ENCODE data around the gene CWC27. TPM values are rescaled to one million over a fixed set of nuclear protein-coding genes. Genes with fewer than 3 reads are reported as not detected.
"Not testable (repeated sequence)": the region's sequence is repeated elsewhere in the genome, so short reads cannot be mapped to it uniquely, and the experiment has no call there.

CWC27 gene
- total RNA-seq, 2 donors from 2014 or later = 9.1 to 12.1 TPM

DNA sequence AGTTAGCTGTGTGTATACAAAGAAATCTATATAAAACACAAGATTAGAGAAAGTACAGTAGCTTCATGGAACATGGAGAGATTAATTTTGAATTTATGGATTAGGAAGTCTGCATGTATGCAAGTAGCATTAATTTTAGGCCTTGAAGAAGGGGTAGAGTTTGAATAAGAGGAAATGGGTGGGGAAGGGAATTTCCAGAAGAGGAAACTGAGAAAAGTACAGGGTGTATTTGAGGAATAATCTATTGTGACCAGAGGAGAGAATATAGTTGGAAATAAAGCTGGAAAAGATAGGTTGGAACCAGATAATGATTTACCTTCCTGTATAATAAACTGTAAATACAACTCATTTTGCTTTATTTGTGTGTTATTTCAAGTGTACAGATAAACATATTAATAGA is 53.6 kb downstream of the CWC27 start:
- no peak for DNase-seq (ENCODE audit: low spot score)
- Histone ChIP-seq H3K9me3 (no peaks in the 10 kb centered on the region), H3K4me3 (no peak overlapping the region), H3K4me1 (peaks cover 0 to 9% of the 10 kb centered on the region in 2 donors), H3K36me3 (no peaks in the 10 kb centered on the region), H3K27me3 (no peaks in the 10 kb centered on the region), H3K27ac (peak overlapping the region in 1 of 2 donors; percentile 30)
- TF ChIP-seq, protein P1, sequence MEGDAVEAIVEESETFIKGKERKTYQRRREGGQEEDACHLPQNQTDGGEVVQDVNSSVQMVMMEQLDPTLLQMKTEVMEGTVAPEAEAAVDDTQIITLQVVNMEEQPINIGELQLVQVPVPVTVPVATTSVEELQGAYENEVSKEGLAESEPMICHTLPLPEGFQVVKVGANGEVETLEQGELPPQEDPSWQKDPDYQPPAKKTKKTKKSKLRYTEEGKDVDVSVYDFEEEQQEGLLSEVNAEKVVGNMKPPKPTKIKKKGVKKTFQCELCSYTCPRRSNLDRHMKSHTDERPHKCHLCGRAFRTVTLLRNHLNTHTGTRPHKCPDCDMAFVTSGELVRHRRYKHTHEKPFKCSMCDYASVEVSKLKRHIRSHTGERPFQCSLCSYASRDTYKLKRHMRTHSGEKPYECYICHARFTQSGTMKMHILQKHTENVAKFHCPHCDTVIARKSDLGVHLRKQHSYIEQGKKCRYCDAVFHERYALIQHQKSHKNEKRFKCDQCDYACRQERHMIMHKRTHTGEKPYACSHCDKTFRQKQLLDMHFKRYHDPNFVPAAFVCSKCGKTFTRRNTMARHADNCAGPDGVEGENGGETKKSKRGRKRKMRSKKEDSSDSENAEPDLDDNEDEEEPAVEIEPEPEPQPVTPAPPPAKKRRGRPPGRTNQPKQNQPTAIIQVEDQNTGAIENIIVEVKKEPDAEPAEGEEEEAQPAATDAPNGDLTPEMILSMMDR (IDR thresholded peaks at IDR 0.05) = no peak

DNA sequence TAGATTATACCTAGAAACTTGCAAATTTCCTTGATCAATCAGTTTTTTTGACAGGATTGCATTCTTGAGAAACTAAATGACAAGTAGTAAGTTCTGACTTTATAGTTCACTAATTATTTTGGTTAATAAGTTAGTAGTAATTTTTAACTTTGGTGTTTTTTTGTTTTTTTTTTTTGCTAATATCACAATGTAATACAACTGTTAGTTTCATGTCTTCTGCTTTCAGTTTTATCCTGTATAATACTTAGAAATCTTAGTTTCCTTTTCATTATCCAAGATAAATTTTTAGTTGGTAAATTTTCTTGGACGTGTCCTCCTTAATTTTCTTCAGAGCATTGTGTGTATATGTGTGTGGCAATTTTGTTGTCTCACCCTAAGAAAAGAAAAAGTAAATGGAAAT is 57.8 kb downstream of the CWC27 start:
- no peak overlapping the region for H3K4me3 ChIP-seq
- no peaks in the 10 kb centered on the region for H3K27me3 ChIP-seq
- peaks cover 0 to 9% of the 10 kb centered on the region in 2 donors for H3K4me1 ChIP-seq
- TF ChIP-seq, protein P1 (IDR thresholded peaks at IDR 0.05) = no peak
- no peak for DNase-seq (ENCODE audit: low spot score)
- no peaks in the 10 kb centered on the region for H3K36me3 ChIP-seq
- H3K27ac ChIP-seq = no peak overlapping the region
- no peaks in the 10 kb centered on the region for H3K9me3 ChIP-seq

DNA sequence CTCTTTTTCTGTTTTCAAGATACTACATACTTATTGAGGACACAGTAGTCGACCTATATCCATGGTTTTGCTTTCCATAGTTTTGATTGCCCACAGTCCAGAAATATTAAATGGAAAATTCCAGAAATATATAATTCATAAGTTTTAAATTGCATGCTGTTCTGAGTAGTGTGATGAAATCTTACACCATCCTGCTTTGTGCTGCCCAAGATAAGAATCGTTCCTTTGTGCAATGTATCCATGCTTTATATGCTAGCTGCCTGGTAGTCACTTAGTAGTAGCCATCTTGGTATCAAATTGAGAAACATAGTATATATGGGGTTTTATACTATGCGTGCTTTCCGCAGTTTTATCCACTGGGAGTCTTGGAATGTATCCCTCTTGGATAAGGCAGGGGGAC is 59.0 kb downstream of the CWC27 start:
- Histone ChIP-seq H3K4me1 (no peaks in the 10 kb centered on the region), H3K36me3 (no peaks in the 10 kb centered on the region), H3K27ac (no peak overlapping the region), H3K4me3 (no peak overlapping the region), H3K27me3 (no peaks in the 10 kb centered on the region), H3K9me3 (no peaks in the 10 kb centered on the region)
- TF ChIP-seq, protein P1 (IDR thresholded peaks at IDR 0.05) = no peak
- DNase-seq (ENCODE audit: low spot score) = no peak

DNA sequence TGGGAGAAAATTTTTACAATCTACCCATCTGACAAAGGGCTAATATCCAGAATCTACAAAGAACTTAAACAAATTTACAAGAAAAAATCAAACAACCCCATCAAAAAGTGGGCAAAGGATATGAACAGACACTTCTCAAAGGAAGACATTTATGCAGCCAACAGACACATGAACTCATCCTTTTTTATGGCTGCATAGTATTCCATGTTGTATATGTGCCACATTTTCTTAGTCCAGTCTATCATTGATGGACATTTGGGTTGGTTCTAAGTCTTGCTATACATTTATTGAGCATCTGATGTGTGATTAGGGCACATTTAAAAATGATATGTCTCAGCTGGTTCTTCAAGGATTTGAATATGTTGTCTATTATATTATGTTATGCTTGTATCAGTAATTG is 61.9 kb downstream of the CWC27 start:
- H3K36me3 ChIP-seq; H3K4me3 ChIP-seq; H3K27ac ChIP-seq; DNase-seq (ENCODE audit: low spot score); H3K27me3 ChIP-seq; H3K9me3 ChIP-seq; H3K4me1 ChIP-seq: not testable (repeated sequence)

DNA sequence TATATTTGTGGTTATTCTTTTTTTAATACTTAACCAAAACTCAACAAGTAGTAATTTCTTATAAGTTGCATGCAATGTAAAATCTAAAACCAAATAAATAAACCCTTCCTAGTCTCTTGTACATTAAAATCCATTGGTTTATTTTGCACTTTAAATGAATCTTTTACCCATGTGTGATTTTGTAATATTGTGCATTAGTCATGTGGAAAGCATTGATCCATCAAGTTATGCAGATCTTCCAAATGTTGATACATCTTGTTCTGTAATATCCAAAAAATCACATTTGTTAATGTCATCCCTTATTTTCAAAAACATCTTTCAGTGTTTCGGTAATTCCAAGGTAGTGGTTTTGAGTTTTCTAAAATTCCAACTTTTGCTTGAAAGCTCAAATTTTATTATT is 63.3 kb downstream of the CWC27 start:
- TF ChIP-seq, protein P1 (IDR thresholded peaks at IDR 0.05) = no peak
- H3K4me1 ChIP-seq = peaks cover 0 to 14% of the 10 kb centered on the region in 2 donors
- no peaks in the 10 kb centered on the region for H3K27me3 ChIP-seq
- H3K4me3 ChIP-seq = no peak overlapping the region
- no peaks in the 10 kb centered on the region for H3K36me3 ChIP-seq
- no peaks in the 10 kb centered on the region for H3K9me3 ChIP-seq
- no peak overlapping the region for H3K27ac ChIP-seq
- DNase-seq (ENCODE audit: low spot score) = no peak

DNA sequence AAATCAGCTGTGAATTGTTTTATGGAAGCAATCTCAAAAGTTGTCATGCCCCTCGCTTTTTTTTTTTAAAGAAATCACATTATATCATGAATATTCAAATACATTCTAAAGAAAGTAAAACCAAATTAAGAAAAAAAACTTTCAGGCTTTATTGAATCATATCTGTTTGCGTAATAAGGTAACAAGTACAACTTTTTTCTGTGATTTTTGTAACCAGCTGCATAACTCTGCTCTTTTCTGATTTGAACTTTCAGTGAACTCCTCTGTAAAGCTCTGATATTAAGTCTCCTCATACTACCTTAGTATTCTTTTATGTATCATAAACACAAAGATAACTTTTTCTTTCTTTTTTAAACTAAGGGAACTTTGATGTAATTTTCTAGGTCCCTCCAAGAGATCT is 65.3 kb downstream of the CWC27 start:
- DNase-seq (ENCODE audit: low spot score) = no peak
- H3K27me3 ChIP-seq = no peaks in the 10 kb centered on the region
- no peaks in the 10 kb centered on the region for H3K9me3 ChIP-seq
- no peaks in the 10 kb centered on the region for H3K36me3 ChIP-seq
- H3K4me3 ChIP-seq = no peak overlapping the region
- no peak overlapping the region for H3K27ac ChIP-seq
- peaks cover 0 to 14% of the 10 kb centered on the region in 2 donors for H3K4me1 ChIP-seq
- TF ChIP-seq, protein P1 (IDR thresholded peaks at IDR 0.05) = no peak

Data from right atrium auricular region (tissue), 2 donors.